GM21529 (cell line): ENCODE measurements around the gene ZDHHC9.

Experiments
- ATAC-seq: cut with Tn5 transposase; IDR thresholded peaks from one replicate; pipeline ENCODE4 v1.9.1; 2021; ENCODE audit not compliant: unreplicated experiment

Gene ZDHHC9

DNA sequence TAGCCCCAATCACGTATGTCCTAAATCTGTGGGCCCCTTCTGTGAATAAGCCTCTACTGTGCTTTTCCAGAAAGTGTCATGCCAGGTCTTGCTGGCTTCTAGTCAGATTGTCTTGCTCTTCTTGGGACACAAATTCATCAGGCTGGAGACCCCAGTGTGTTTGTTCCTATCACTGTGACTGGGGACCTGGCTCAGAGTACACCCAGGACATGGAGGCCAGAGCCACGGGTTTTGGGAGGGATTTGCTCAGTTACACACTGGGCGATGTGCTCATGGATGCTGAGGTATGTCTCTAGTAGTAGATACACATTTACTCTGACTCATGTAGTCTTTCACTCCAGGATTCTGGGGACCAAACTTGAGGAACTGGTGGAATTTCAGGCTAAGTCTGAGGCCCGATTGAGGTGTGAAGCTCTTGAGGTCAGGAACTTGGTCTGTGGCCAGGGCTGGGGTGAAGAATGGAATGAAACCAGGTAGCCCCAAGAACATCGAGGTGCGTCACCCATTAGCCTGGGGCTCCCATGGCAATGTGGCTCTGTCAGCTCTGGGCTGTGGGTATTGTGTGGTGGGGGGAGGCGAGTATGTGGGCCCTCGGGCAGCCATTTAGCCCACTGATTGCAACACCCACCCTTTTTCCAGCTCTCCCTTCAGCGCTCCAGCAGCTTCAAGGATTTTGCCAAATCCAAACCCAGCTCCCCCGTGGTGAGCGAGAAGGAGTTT is 56.2 kb downstream of the ZDHHC9 start:
- no peak for ATAC-seq

GRCh38 chrX:129786210-129786651 is 57.5 kb downstream of the ZDHHC9 start:
- ATAC-seq: peak; percentile 83

DNA sequence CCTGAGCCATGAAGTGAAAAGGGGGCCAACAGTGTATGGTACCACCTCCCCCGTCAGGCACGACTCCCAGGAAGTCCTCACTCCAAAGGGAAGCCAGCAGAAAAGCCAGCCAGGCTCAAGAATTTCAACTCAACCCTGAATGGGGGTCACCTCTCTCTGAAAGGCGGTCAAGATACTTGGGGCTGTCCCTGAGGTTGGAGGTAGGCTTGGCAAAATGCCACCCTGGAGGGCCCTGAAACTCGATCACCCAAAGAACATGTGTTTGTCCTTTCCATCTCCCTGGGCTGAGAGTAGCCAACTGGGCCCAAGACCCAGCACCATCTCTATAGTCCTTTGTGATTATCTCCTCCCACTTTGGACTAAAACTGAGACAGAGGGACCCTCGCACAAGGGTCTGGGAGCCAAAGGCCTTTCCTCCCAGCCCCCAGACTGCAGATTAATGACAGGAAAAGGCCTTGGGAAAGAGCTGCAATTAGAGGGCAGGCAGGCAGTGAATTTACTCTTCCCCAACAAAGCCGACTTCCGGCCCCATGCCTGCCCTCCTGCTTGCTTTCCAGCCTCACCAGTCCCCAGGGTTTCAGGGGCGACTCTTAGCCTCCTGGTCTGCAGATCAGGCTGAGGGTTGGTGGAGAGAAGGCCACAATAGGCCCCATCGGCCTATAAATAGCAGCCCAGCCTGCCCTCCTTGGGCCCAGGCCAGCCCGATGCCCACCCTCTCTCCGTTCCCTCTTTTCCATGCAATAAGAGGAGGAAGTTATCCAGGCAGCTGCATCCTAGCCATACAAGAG is 58.3 kb downstream of the ZDHHC9 start:
- ATAC-seq: no peak

DNA sequence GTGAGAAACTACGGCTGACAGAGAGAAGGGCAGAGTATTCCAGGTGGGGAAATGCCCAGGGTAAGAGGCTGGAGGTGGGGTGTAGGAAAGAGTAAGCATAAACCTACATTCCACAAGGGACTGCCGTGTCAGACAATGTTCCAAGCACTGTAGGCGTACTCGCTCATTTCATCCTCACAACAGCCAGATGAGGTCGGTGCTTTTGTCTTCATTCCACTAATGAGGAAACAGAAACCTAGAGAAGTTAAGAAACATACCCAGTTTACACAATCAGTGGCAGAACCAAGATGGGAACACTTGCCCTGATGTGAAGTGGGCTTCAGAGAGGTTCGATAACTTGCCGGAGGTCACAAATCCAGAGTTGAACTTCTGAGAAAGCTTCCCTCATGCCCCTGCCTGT is 59.3 kb downstream of the ZDHHC9 start:
- ATAC-seq: no peak

GRCh38 chrX:129783291-129783713 is 60.4 kb downstream of the ZDHHC9 start:
- ATAC-seq: no peak

DNA sequence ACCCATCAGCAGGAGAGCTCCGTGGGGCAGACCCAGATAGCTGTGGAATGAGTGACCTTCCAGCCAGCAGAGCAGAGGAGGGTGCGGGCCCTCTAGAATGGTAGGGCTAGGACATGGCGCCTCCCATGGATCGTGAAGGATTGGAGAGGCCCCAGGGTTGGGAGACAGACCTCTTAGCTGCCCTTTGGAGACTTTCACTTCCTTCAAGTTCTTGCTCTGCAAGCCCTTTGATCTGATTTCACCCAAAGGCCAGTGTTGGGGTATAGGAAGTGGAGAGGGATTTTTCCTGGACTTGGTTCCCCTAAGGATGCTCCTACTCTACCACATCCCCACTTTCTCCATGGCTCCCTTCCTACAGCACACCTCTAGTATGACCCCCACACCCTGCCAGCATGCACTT is 61.0 kb downstream of the ZDHHC9 start:
- ATAC-seq: no peak

DNA sequence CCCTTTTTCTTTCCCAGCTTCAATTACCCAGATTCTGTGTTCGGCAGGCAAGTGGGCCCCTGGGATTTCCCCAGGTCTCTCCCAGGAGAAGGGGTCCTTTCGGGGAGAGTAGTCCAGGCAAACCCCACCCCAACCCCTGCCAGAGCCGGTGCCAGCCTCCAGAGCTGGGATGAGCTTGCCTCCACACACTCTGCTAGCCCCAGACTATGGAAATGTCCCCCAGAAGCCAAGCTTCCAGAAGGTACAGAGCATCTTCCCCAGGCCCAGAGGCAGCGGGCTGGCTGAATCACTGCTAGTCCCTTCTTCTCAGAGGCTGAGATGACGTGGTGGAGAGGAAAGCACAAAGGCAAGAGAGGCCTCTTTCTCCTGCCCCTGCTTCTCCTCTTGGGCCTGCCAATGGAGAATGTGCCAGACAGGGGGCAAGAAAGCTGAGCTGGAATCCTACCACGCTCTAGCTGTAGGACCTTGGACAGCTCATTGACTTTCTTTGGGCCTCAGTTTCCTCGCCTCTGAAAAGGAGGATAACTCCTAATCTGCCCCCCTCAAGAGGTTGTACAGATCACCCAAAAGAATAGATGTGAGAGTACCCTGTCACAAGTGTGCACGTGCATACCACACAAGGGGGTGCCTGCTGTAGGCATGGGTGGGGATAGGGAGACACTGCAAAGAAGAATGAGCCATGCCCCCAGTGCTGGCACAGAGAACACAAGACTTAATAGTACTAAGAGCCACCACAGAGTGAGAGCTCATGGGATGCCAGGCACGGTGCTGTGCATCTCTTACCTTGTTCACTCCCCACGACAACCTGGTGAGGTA is 61.8 kb downstream of the ZDHHC9 start:
- ATAC-seq: no peak

DNA sequence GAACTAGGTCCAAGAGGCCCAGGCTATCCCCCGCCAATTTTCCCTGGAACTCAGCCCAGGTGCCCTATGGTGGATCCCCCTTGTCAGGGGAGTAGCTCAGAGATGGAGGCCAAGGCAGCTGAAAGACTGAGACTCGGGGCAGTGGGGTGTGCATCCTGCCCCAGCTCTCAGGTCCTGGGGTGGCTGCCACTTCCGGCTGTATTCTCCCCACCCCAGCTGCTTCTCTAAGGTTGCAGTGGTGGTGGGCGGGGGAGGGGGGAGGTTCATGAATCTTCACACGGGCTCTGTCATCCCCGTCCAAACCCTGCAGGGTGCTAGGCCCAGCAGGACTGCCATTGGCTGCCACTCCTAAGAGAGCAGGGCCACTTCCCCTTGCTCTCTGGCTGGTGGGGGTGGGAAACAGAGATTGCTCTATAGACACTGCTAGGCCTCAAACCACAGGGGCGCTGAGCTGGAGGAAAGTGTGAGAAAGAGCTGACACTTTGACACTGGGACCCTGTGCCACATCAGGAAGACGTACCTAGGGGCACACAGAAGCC is 62.5 kb downstream of the ZDHHC9 start:
- ATAC-seq: peak; percentile 65

DNA sequence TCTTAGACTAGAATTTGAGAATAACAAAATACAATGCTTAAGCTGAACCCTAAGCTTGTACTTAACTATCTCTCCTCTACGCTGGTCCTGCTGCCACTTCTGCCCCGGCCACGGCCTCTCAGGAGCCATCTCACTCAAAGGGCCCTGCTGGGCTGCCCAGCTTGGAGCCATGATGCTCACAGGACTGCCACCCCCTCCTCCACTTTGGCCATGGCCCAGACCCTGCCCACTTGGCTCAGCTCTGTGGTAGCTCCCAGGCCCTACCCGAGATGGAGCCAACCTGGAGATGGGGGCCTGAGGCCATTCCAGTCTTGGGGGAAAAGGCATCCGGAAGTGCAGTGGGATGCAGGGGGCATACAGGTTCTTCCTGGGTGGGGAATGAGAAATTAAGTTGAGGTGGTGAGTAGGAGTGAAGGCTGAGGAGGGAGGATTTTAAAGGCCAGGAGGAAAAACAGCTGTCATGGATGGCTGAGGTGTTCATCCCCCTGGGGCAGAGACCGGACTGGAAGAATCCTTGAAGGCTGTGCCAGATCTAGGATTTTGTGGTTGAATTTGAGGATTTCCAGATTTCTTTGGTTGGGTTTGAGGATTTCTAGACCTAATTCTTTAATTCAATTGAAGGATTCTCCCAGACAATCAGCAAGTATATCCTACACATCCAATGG is 63.1 kb downstream of the ZDHHC9 start:
- ATAC-seq: no peak

DNA sequence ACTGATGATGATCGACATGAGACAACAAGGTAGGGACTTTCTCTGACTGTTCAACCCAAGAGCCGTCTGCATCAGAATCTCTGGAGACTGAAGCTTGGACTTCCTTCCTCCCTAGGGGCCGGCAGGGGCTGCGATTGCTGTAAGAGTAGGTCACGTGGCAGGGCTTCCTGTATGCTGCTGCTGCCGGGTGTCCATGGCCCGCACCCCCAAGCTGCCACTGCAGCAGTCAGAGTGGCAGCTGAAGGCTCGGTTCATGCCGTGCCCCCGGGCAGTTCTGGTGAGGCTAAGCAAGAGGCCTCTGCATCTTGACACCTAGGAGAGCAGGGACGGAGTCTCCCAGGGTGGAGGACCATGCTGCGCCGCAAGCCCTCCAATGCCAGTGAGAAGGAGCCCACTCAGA is 63.9 kb downstream of the ZDHHC9 start, which contains the start of gene SASH3:
SASH3 (plus strand) TSS at position 203 of the 400 bp plus-strand sequence; CDS start at position 352, 149 bp downstream.
- peak; percentile 35 for ATAC-seq

- no peak for ATAC-seq
These were observed 64.5 kb downstream of the ZDHHC9 start for GRCh38 chrX:129779086-129779672.

GRCh38 chrX:129777218-129778030 is 66.3 kb downstream of the ZDHHC9 start:
- ATAC-seq: peak; percentile 24

DNA sequence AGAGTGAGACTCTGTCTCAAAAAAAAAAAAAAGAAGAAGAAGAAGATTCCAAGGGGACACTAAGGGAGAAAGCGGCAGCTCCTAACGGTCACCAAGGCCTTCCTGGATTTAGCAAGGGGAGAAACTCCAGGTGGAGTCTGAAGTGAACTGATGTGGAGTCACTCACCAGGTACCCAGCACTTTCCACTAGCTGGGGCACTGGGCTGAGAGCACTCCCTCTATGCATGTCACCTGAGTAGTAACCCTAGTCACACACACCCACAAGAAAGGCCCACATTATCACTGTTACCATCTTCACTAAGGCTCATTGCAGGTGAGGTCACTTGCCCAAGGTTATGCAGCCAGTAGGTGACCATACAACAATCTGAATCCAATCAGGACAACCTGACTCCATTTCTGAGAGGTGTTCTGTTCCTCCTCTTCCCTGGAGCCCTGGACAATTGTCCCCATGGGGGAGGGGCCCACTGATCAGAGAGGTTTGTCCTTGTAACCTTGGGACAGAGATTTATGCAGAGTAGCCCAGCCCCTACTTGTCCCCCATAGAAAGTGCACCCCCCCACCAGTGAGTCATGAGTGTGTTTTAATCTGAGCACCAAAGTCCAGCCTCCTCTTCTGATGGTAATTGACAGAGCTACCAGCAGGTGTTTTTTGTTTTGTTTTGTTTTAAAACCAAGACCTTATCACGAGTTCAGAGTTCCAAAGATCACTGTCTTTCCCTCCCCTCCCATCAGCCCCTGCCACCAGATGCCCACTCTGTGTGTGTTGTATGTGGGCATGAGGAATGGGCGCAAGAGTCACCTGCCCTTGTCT is 69.8 kb downstream of the ZDHHC9 start:
- no peak for ATAC-seq

DNA sequence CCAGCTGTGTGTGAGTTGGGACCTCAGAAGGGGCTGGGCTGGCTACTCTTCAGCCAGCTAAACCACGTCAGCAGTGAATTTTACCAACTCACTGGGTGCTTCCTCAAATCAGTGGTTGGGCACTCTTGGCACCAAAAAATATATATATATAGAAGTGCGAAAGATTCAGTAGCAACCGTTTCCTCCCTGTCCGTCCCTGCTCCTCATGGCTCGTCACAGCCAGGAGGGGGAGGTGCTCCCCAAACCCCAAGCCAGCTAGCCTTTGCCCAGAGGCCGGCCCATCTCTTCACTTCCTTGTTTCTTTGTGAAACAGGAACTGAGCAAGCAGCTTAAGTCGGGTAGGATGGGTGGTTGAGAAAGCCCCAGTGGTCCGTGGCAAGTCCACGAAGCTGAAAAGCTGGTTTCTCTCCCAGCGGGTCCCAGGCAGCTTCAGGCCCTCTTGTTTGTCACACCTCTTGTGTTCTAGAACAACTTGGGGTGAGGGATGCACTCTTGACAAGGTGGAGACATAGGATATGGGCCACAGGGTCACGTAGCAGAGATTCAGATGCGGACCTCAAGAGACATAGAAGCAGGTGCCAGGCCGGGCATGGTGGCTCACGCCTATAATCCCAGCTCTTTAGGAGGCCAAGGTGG is 70.8 kb downstream of the ZDHHC9 start:
- peak; percentile 72 for ATAC-seq

DNA sequence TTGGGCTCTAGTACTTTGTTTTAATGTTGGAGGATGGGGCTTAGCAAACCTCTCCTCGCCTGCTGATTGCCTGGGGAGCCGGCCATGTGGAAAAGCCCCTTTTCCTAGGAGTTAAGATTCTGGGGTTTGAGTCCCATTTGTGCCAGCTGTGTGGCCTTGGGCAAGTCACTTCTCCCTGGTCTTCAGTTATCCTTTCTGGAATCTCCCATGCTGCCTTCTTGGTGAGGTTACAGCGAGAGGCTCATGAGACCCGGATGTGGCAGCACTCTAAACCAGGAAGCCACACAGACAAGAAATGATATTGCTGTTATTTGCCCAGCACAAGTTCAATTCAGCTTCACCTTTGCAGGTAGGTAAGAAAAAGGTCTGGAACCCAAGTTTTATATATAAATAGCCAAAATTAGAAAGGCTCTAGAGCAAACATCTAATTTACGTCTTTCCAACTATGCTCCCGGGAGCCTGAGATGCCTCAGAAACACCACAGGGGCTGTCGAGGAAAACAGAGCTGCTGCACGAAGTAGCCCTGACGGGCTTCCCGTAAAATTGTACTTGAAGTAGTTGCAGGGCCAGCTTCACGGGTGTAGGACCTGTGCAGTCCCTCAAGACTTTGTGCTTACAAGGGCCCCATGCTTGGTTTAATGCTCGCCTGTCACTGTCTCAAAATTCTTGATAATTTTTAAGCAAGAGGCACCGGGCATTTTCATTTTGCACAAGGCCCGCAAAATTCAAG is 72.3 kb downstream of the ZDHHC9 start:
- no peak for ATAC-seq

DNA sequence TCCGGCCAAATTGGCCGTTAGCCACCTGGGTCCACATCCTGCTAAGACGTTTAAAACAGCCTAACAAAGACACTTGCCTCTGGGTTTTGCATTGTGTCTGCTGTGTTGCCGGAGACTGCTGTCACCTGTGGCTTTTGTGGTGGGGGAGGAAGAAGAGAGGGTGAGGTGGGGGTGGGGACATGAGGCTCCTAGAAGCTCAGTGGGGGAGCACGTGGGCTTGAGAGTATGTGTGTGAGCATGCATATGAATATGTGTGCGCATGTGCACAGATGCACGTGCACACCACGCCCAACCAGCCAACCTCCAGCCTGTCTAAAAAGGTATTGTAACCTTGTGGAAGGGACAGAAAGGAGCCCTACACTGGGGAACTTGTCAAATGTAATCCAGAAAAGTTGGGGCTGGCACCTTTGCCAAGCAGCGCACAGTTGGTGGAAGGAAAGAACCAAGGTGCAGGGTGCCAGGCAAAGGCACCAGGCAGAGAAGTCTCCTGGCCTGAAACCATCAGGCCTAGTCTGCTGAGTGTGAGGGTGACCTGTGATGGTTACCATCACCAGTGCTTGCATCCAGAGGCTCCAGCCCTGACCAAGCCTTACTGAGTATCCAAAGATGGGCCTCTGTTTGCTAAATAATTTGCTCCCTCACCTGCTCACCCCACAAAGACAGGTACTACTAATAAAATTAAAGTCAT is 74.1 kb downstream of the ZDHHC9 start:
- peak; percentile 26 for ATAC-seq
